D721Med (cell line): Measurements from ENCODE around the gene NUP93.

Source experiments
- DNase-seq: peaks from one replicate; pipeline ENCODE4 v3.0.0; 2011; ENCODE audit warnings: low spot score; ENCODE audit not compliant: insufficient read length
- FAIRE-seq: peaks from 2 replicates; lab custom pipeline; 2011; peaks lifted over from hg19 to GRCh38; lab: Jason Lieb, UNC
- TF ChIP-seq, protein P1 (sequence below): IDR thresholded peaks from 2 replicates; pipeline ENCODE4 v1.5.1; 2012; ENCODE audit warnings: mild to moderate bottlenecking, control low read depth; ENCODE audit not compliant: insufficient read depth; ENCODE audit errors: missing control alignments

NUP93 gene

GRCh38 chr16:56847173-56847910 is 117.4 kb downstream of the NUP93 start:
- FAIRE-seq (no peak), DNase-seq (no peak)
- TF ChIP-seq, protein P1, sequence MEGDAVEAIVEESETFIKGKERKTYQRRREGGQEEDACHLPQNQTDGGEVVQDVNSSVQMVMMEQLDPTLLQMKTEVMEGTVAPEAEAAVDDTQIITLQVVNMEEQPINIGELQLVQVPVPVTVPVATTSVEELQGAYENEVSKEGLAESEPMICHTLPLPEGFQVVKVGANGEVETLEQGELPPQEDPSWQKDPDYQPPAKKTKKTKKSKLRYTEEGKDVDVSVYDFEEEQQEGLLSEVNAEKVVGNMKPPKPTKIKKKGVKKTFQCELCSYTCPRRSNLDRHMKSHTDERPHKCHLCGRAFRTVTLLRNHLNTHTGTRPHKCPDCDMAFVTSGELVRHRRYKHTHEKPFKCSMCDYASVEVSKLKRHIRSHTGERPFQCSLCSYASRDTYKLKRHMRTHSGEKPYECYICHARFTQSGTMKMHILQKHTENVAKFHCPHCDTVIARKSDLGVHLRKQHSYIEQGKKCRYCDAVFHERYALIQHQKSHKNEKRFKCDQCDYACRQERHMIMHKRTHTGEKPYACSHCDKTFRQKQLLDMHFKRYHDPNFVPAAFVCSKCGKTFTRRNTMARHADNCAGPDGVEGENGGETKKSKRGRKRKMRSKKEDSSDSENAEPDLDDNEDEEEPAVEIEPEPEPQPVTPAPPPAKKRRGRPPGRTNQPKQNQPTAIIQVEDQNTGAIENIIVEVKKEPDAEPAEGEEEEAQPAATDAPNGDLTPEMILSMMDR, result no peak

DNA sequence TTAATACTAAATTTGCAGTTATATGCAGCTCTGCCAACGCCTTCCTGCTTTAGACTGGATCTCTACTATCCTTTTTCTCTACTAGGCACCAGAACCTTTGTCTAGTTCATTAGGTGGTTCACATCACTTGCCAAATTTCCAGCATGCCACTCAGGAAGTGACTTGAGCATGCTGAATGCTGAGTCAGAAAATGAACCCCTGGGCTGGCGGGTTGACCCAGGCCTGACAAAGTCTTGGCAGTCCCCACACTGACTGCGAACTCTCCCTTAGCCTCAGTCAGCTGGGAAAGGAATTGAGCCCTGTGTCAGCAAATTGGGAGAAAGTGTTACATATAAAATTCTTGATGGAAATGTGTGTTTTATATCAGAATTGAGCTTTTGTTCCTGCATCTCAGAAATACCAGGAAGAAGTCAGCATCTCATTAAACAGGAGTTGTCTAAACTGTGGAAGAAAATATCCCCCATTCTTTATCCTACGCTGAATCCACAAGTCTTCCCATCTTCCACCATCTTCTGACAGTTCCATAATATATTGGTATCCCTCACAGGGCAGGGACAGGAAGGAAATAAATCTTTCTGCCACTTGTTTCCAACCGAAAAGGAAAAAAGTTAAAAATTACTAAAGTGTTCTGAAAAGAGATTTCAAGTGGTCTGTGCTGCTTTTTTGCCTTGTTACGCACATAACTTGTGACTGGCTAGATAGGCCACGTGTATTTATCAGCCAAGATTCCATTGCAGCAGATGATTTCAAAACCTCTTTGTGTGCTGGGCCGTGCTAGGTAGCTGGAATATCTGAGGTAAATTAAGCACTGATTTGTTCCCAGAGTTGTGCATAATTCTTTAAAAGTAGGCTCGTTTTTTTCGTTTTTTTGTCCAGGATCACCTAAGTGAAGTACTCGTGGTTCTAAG is 118.4 kb downstream of the NUP93 start:
- FAIRE-seq, result no peak
- no peak for DNase-seq
- TF ChIP-seq, protein P1, result no peak

GRCh38 chr16:56848955-56849689 is 119.2 kb downstream of the NUP93 start:
- TF ChIP-seq, protein P1, result no peak
- DNase-seq (no peak), FAIRE-seq (no peak)

DNA sequence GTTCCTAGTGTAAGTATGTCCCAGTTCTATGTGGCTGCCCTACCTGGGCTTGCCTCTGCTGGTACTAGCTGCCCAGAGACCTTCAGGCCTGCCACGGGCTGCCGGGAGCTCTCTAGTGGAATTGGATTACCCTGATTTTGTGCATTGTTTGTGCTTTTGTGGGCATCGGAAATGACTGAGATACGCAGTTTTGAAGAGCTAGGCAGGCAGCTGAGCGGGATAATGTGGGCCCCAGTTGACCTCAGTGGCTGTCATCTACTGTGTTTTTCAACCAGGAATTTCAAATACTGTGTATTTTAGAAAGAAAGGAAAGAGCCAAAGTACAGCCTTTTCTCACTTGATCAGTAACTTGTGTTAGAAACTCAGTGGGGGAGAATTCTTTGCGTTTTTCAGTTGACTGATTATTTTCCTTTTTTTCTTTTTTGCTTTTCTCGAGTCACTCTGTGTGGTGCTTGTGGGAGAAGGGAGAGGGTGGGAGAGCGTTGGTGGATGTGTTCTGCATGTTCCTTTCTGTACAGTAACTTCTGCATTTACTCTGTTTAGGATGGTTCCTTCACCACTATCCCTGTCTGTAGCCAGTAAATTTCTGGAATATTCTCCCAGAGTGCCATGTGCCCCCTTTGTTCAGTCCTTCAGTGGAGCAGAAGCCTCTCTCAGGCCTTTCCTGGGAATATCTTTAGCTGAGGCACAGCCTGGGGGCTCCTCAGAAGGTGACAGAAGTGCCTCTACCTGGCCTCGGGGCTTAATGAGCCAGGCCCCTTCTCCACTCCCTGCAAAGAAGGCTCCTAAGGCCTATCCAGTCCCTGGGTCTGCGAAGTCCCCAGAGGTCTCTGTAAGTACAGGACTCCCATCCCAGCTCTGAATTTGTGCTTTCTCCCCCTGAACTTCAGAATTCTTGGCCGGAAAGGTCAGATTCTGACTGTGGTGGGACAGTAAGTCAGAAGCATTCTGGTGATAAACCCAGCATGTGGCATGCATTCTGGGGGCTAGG is 120.1 kb downstream of the NUP93 start:
- TF ChIP-seq, protein P1, result no peak

DNA sequence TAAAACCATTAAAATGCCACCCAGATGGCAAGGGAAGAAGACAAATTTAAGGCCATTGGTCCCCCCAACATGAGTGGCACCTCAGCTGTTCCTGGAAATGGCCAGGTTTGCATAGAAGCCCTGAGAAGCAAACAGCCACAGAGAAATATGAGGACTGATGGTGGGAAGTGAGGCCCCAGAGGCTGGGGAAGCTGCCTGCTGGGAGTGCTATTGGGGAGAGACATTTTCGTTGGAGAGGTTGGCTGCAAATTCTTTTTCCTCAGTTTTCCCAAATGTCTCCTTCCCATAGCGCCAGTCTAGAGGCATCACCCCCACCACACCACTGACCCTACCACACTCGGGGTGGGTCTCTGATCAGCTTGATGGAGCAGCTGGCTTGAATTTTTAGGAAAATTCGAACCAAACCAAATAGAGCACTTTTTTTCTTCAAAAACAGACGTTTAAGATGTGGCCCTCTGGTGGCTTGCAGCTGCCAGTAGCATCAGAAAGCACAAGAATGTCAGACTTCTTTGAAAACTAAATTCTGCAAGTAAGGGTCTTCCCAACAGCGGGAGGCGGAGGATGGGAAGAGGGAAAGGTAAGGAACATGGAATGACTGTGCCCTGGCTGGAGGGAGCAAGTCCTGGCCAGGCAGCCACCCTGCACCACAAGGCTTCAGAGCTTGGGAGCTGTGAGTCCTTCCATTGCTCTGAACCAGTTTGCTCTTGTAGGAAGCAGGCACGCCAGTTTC is 121.9 kb downstream of the NUP93 start:
- FAIRE-seq (no peak), DNase-seq (no peak)
- TF ChIP-seq, protein P1, result peak; percentile 10

More for the DNA sequence above, 120.1 kb downstream of the NUP93 start:
- DNase-seq, result no peak
- no peak for FAIRE-seq
